Measurements from ENCODE around the gene LPAR5. TPM values are rescaled to one million over a fixed set of nuclear protein-coding genes. Genes with fewer than 3 reads are reported as not detected.

Gene LPAR5
- total RNA-seq, 4 donors from 2014 or later = 18.7 to 36.2 (median 25.3) TPM

- H3K36me3 ChIP-seq = peaks cover 0 to 95% (median 6%) of the 10 kb centered on the region in 3 donors
- H3K27ac ChIP-seq = no peak overlapping the region
- no peak overlapping the region for H3K4me3 ChIP-seq
- H3K4me1 ChIP-seq = no peaks in the 10 kb centered on the region
- no peaks in the 10 kb centered on the region for H3K27me3 ChIP-seq
- no peaks in the 10 kb centered on the region for H3K9me3 ChIP-seq
- no peak for DNase-seq
- TF ChIP-seq POLR2A (IDR thresholded peaks at IDR 0.05) = no peak
These were observed 61.0 kb downstream of the LPAR5 start for GRCh38 chr12:6574576-6575295.

GRCh38 chr12:6573001-6573400, 62.8 kb downstream of the LPAR5 start:
- Histone ChIP-seq H3K27me3 (no peaks in the 10 kb centered on the region), H3K9me3 (no peaks in the 10 kb centered on the region), H3K36me3 (peaks cover 0 to 79% (median 1%) of the 10 kb centered on the region in 3 donors), H3K4me1 (peaks cover 0 to 10% (median 0%) of the 10 kb centered on the region in 4 donors), H3K4me3 (no peak overlapping the region), H3K27ac (no peak overlapping the region)
- no peak for DNase-seq
- TF ChIP-seq POLR2A (IDR thresholded peaks at IDR 0.05) (no peak), CTCF (IDR thresholded peaks at IDR 0.05) (no peak)

- H3K9me3 ChIP-seq = no peaks in the 10 kb centered on the region
- H3K27me3 ChIP-seq = no peaks in the 10 kb centered on the region
- H3K27ac ChIP-seq = no peak overlapping the region
- no peak overlapping the region for H3K4me3 ChIP-seq
- TF ChIP-seq POLR2A (IDR thresholded peaks at IDR 0.05) (no peak), CTCF (IDR thresholded peaks at IDR 0.05) (peak in 4 of 6 experiments; percentile 30 to 40 (median 36))
- H3K36me3 ChIP-seq = peaks cover 0 to 65% (median 0%) of the 10 kb centered on the region in 3 donors
- H3K4me1 ChIP-seq = peaks cover 0 to 18% (median 6%) of the 10 kb centered on the region in 4 donors
- peak; percentile 57 to 76 (median 74) for DNase-seq
These were observed 65.4 kb downstream of the LPAR5 start for GRCh38 chr12:6570264-6570887.

GRCh38 chr12:6569786-6570185, 66.0 kb downstream of the LPAR5 start:
- Histone ChIP-seq H3K36me3 (peaks cover 0 to 60% (median 0%) of the 10 kb centered on the region in 3 donors), H3K27ac (peak overlapping the region in 1 of 4 donors; percentile 16), H3K9me3 (no peaks in the 10 kb centered on the region), H3K27me3 (no peaks in the 10 kb centered on the region), H3K4me3 (no peak overlapping the region), H3K4me1 (peaks cover 0 to 18% (median 6%) of the 10 kb centered on the region in 4 donors)
- TF ChIP-seq POLR2A (IDR thresholded peaks at IDR 0.05) (no peak), CTCF (IDR thresholded peaks at IDR 0.05) (no peak)
- no peak for DNase-seq

GRCh38 chr12:6569312-6569711, 66.4 kb downstream of the LPAR5 start:
- no peak for DNase-seq
- H3K4me3 ChIP-seq = no peak overlapping the region
- H3K36me3 ChIP-seq = peaks cover 0 to 60% (median 0%) of the 10 kb centered on the region in 3 donors
- H3K9me3 ChIP-seq = no peaks in the 10 kb centered on the region
- H3K27ac ChIP-seq = peak overlapping the region in 1 of 4 donors; percentile 16
- H3K27me3 ChIP-seq = no peaks in the 10 kb centered on the region
- peaks cover 0 to 18% (median 6%) of the 10 kb centered on the region in 4 donors for H3K4me1 ChIP-seq
- no peak for TF ChIP-seq CTCF (IDR thresholded peaks at IDR 0.05)
- TF ChIP-seq POLR2A (IDR thresholded peaks at IDR 0.05) = no peak

Small RNA genes lying within 50 kb of the gene (small RNA-seq; reads per million reads assigned to genes)
- 267 to 286 reads per million in 2 donors for gene SCARNA11

Other genes starting within 250 kb of the LPAR5 start
- gene CD27, start 191.0 kb downstream of the LPAR5 start, total RNA-seq = 10 to 100 TPM in 1 of 4 donors, 1 to 10 TPM in 3; 1.0 to 20.6 (median 2.3) TPM
- 100 to 1,000 TPM in 2 of 4 donors, 10 to 100 TPM in 2; 44.6 to 124 (median 95.5) TPM for gene TAPBPL, start 183.9 kb downstream of the LPAR5 start, total RNA-seq
- 10 to 100 TPM in 2 of 4 donors, 1 to 10 TPM in 2; 5.3 to 17.4 (median 9.3) TPM for gene VAMP1, start 165.3 kb downstream of the LPAR5 start, total RNA-seq
- gene MRPL51, start 142.7 kb downstream of the LPAR5 start, total RNA-seq = 10 to 100 TPM; 23.5 to 71.8 (median 61.6) TPM
- 10 to 100 TPM; 26.1 to 86.6 (median 32.7) TPM for gene NCAPD2, start 141.9 kb downstream of the LPAR5 start, total RNA-seq
- 1,000 to 10,000 TPM; 1,939 to 3,624 (median 2,830) TPM for gene GAPDH, start 101.4 kb downstream of the LPAR5 start, total RNA-seq
- gene IFFO1, start 79.9 kb downstream of the LPAR5 start, total RNA-seq = 10 to 100 TPM in 2 of 4 donors, 1 to 10 TPM in 2; 7.8 to 50.3 (median 9.5) TPM
- 100 to 1,000 TPM in 1 of 4 donors, 10 to 100 TPM in 3; 21.4 to 135 (median 43.6) TPM for gene NOP2, start 67.7 kb downstream of the LPAR5 start, total RNA-seq
- 100 to 1,000 TPM; 129 to 209 (median 167) TPM for gene CHD4, start 28.6 kb downstream of the LPAR5 start, total RNA-seq
- gene ACRBP, start 11.5 kb upstream of the LPAR5 start, total RNA-seq = 10 to 100 TPM in 2 of 4 donors, 1 to 10 TPM in 2; 5.1 to 12.1 (median 10.3) TPM
- 100 to 1,000 TPM in 1 of 4 donors, 10 to 100 TPM in 3; 32.6 to 109 (median 45.4) TPM for gene ING4, start 27.2 kb upstream of the LPAR5 start, total RNA-seq
- gene ZNF384, start 53.4 kb upstream of the LPAR5 start, total RNA-seq = 10 to 100 TPM; 35.6 to 96.6 (median 80.2) TPM
- not detected for gene PIANP, start 64.9 kb upstream of the LPAR5 start, total RNA-seq
- gene COPS7A, start 88.1 kb upstream of the LPAR5 start, total RNA-seq = 10 to 100 TPM; 38.4 to 72.6 (median 51.8) TPM
- gene MLF2, start 117.2 kb upstream of the LPAR5 start, total RNA-seq = 100 to 1,000 TPM in 3 of 4 donors, 10 to 100 TPM in 1; 94.9 to 212 (median 182) TPM
- 10 to 100 TPM; 44.2 to 87.5 (median 53.0) TPM for gene PTMS, start 130.4 kb upstream of the LPAR5 start, total RNA-seq
- gene LAG3, start 136.6 kb upstream of the LPAR5 start, total RNA-seq = 1 to 10 TPM in 3 of 4 donors, not detected in 1; 1.3 to 3.0 (median 1.6) TPM
- 1 to 10 TPM; 2.1 to 9.1 (median 4.0) TPM for gene CD4, start 153.6 kb upstream of the LPAR5 start, total RNA-seq
- gene GPR162, start 185.9 kb upstream of the LPAR5 start, total RNA-seq = 10 to 100 TPM in 1 of 4 donors, 1 to 10 TPM in 2, not detected in 1; 2.5 to 11.6 (median 4.1) TPM
- 10 to 100 TPM in 2 of 4 donors, 1 to 10 TPM in 2; 3.7 to 40.4 (median 8.7) TPM for gene P3H3, start 192.4 kb upstream of the LPAR5 start, total RNA-seq
- 1 to 10 TPM in 1 of 4 donors, under 1 TPM in 2, not detected in 1; 0.85 to 6.6 (median 0.94) TPM for gene GNB3, start 205.0 kb upstream of the LPAR5 start, total RNA-seq
- gene CDCA3, start 215.3 kb upstream of the LPAR5 start, total RNA-seq = 10 to 100 TPM; 44.2 to 51.2 (median 46.3) TPM
- 10 to 100 TPM; 41.0 to 94.1 (median 47.1) TPM for gene USP5, start 216.2 kb upstream of the LPAR5 start, total RNA-seq
- 1,000 to 10,000 TPM in 1 of 4 donors, 100 to 1,000 TPM in 3; 591 to 1,061 (median 658) TPM for gene TPI1, start 231.6 kb upstream of the LPAR5 start, total RNA-seq
- 10 to 100 TPM in 2 of 4 donors, 1 to 10 TPM in 2; 4.1 to 12.3 (median 9.9) TPM for gene SPSB2, start 237.3 kb upstream of the LPAR5 start, total RNA-seq

Data from Peyer's patch (tissue), 4 donors.